Measurements from ENCODE around the gene TTLL9.
"Not testable (repeated sequence)": the region's sequence is repeated elsewhere in the genome, so short reads cannot be mapped to it uniquely, and the experiment has no call there.

The TTLL9 gene, protein sequence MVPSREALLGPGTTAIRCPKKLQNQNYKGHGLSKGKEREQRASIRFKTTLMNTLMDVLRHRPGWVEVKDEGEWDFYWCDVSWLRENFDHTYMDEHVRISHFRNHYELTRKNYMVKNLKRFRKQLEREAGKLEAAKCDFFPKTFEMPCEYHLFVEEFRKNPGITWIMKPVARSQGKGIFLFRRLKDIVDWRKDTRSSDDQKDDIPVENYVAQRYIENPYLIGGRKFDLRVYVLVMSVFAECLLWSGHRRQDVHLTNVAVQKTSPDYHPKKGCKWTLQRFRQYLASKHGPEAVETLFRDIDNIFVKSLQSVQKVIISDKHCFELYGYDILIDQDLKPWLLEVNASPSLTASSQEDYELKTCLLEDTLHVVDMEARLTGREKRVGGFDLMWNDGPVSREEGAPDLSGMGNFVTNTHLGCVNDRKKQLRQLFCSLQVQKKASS

DNA sequence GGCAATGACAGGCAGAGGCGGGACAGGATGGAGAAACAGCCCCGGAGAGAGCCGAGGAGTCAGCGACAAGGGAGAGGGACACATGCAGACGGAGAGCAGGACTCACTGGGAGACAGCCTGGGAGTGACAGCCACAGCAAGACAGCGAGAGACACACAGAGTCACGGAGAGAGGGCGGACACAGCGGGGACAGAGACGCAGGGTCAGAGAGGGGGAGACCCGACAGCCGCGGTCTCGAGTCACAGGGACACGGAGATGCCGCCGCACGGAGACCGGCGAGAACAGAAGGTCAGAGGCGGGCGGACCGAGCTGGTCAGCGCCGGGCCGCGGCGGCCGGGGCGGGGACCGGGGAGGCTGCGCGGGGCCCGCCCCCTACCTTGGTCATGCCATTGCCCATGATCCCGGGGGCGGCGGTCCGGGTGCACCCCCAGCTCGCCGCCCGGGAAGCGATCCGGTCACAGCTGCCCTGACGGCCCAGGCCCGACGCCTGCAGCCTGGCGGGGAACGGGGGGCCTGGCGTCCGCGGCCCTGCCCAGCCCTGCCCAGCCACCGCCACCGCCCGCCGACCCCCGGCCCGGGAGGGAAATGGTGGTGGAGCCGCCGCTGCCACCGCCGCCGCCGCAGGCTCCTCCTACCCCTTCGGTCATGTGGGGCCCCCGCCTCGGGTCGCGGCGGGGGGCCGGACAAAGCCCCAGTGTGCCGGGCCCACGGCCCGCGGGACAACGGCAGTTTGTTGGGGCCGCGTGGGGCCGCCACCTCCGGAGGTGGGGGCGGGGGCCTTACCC is at the start of gene TTLL9, which contains the start of gene DUSP15:
Gene TTLL9, plus strand, starts transcription at position 693 of the 784 bp plus-strand sequence. CDS start 493 bp downstream, outside the sequence.
Gene DUSP15, minus strand, starts transcription at position 586 of the 784 bp plus-strand sequence. Its CDS starts 190 bp downstream, at position 396.
- peak in 52 of 58 donors; percentile 19 to 86 (median 68) for DNase-seq

DNA sequence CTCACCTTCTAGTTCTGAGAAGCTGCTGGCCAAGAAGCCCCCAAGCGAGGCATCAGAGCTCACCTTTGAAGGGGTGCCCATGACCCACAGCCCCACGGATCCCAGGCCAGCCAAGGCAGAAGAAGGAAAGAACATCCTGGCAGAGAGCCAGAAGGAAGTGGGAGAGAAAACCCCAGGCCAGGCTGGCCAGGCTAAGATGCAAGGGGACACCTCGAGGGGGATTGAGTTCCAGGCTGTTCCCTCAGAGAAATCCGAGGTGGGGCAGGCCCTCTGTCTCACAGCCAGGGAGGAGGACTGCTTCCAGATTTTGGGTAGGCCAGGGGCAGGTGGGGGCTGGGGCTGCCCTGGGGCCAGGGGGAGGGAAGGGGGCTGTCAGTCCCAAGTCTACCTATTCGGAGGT is 49.0 kb upstream of the TTLL9 start:
- no peak for DNase-seq

DNA sequence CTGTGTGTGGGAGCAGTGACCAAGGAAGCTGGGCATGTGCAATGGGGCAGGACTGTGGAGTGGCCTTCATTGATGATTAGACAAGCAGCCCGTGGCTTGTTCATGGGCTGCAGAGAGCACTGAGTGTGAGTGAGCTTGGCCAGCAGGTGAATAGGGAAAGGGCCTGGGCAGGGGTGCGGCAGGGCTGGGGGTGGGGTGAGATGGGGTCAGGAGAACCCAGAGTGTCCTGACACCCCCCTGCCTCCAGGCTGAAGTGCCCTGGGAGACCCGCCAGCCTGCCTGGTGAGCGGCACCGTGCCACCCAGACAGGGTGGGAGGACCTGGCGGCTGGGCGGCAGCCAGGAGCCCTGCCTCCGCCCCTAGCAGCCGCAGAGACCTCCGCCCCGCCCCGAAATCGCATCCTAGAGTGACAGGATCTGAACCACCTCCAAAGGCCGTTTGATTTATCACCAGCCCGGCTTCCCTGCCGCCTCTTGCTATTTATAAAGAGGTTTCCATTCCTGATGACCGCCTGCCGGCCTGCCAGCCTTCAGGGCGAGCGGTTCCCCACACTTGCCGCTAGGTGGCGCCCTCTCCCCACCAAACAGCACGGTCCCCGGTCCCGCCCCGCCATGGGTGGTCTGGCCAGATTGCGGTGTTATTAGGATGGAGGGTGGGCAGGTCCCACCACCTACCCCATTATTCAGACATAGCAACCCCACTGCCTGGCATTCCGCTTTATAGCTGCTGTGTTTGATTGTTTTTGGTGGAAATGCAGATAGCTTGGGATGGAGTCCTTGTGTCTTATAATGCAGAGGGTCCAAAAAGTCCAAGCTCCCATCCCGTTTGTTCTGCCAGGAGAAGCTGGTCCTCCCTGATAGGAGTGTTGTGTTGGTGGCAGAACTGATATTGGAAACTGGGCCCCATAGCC is 47.8 kb upstream of the TTLL9 start:
- DNase-seq = peak in 56 of 58 donors; percentile 6 to 80 (median 51)

DNA sequence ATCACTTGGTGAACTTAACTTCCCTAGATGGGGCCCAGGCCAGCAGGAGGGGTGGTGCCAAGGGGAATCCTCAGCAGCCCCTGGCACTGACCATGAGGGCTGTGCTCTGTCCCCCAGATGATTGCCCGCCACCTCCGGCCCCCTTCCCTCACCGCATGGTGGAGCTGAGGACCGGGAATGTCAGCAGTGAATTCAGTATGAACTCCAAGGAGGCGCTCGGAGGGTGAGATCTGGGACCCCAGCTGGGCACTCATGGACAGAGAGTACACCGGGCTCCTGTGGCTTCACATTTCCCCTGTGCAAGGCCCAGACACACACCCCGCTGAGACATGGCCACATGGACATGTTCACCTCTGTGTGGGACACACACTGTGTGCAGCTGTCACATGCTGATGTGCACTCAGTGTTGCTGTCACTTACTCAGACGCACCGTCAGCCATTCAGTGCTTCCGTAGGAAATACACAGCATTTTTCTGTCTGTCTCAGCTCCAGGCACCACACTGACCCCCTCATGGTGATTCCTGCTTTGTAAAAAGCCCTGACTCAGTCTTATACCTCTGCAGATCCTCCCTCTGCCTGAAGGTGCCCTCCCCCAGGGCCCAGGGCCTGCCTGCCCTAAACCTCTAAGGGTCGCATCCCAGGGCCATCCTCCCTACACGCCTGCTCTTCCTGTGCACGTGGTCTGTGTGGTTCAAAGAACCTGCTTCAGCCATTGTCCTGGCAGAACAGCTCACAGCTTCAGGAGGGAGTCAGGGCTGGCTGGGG is 46.9 kb upstream of the TTLL9 start:
- no peak for DNase-seq

DNA sequence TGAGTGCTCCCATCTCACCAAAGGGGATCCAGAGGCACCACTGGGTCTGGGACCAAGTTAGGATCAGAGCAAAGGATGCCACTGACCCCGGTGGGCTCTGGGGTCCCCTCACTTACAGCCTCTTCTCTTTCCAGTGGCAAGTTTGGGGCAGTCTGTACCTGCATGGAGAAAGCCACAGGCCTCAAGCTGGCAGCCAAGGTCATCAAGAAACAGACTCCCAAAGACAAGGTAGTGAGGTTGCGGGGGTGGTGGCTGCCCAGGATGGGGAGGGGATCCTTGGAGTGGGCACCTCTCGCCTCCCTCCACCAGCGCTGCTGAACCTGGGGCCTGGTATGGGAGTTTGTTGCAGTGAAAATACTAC is 46.3 kb upstream of the TTLL9 start:
- no peak for DNase-seq

DNA sequence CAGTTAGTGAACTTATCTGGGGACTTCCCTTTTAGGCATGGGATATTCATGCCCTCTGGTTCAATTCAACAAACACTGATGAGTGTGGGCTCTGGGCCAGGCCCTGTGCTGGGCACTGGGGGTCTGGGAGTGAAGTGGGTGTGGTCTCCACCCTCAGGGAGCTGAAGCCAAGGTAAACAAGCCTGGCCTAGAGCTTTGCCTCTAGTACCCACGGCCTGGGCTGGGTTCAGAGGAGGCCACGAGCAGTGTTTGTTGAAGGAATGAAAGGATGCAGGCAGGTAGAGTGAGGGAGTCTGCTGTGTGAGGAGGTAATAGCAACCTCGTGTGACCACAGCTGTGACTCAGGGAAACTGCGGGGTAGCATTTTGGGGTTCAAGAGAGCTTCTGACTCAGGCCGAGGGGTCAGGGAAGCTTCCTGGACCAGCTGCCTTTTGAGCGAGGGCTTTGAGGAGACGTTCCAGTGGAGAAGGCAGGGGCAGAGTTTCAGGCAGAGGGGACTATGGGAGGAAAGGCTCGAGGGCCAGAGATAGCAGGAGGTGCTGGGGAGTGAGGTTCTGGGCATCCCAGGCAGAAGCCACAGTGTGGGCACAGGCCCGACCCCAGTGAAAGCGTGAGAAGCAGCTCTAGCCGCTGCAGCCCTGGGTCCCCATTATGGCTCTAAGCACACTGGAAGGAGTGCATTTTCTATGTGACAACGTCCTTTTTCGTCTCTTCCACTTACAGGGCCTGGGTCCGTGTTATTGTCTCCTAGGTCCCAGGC is 45.7 kb upstream of the TTLL9 start:
- DNase-seq = no peak

DNA sequence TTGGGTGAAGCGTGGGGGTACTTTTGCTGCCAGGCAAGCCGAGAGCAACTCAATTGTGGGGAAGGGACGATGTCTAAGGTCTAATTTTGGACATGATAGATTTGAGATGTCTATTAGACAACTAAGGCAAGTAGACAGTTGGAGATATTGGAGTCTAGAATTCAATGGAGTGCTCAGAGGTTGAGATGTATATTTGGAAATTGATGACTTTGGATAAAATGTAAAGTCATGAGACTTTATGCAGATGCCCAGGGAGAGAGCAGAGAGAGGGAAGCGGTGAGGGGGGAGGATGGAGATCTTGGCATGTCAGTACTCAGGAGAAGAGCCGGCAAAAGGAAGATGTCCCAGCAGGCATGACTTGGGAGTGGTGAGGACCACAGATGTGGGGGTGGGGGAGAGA is 44.4 kb upstream of the TTLL9 start:
- no peak for DNase-seq

DNA sequence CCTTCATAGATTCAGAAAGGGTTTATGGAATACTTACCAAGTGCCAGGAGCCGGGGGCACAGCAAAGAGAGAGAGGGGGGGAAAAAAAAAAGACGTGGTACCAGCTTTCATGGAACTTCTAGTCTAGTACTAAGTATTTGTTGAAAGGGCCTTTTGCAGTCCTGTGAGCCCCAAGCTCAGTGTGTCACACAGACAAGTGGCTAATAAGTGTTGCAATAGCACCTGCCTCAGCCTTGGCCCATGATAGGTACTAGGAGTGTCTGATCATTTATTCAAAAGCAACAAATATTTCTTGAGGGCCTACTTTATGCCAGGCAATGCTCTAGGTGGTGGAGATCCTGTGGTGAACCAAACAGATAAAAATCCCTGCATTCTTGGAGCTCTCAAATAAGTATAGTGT is 43.4 kb upstream of the TTLL9 start:
- no peak for DNase-seq

DNA sequence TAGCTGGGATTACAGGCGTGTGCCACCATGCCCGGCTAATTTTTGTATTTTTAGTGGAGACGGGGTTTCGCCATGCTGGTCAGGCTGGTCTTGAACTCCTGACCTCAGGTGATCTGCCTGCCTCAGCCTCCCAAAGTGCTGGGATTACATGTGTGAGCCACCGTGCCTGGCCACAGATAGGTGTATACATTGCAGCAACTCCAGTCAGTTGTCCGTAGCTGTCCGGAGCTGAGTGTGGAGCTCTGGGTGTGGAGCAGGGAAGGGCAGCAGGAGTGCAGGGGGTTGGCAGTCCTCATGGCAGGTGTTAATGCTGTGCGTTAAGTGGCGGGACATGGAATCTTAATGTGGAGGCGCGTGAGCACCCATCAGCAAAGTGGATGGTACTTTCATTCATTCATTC is 42.4 kb upstream of the TTLL9 start:
- not testable (repeated sequence) for DNase-seq

DNA sequence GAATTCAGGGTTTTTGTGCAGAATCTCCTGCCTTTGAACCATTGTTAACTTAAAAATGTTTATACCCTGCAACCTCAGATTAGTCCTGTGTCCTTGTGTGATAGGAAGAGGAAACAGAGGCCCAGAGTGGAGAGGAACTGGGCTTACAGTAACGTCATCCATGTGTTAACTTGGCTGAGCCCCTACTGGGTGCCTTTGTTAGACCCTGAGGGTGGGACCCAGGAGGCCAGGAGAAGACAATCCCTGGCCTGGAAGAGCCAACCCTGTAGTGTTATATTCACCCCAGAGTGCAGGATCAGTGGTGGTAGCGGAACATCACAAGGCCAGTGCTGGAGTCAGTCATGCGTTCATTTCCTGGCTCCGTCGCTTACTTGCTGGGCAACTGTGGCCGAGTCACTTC is 40.7 kb upstream of the TTLL9 start:
- DNase-seq = no peak

DNA sequence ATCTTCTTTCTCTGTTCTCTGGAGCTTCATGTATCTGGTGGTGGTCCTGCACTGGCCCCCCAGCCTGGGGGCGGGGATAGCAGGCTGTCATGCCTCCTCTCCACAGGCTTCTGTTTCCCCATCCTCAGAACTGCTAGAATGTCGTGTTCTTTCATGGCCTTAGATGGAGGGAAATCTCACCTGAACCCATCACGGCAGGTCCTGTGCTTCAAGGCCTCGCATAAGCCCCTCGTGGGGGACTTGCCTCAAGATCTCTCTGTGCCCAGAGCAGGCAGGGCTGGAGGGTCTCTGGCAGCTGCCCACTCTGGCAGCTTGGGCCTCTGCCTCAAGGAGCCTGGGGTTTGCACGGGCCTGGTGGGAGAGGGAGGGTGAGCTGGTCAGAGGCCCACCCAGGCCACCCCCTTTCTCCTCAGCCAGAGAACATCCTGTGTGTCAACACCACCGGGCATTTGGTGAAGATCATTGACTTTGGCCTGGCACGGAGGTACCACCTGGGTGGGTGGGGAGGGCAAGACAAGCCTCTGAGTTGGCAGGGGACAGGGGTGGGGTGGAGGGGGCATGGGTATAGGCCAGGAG is 39.9 kb upstream of the TTLL9 start:
- DNase-seq = no peak

DNA sequence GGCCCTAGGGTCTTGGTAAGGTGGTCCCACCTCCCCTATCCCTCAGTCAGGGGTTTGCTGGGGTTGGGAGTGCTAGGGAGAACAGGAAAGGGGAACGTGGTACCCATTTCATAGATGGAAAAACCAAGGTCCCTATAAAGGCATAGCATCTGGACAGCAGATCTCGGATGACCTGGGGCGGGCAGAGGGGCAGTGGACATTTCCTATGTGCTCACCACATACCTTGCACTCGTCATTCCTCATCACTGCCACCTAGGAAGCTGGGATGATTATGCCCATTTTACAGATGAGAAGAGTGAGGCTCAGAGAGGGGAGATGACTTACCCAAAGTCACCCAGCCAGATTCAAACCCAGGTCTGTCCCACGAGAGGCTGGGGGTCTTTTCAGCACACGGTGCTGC is 39.2 kb upstream of the TTLL9 start:
- DNase-seq = no peak

DNA sequence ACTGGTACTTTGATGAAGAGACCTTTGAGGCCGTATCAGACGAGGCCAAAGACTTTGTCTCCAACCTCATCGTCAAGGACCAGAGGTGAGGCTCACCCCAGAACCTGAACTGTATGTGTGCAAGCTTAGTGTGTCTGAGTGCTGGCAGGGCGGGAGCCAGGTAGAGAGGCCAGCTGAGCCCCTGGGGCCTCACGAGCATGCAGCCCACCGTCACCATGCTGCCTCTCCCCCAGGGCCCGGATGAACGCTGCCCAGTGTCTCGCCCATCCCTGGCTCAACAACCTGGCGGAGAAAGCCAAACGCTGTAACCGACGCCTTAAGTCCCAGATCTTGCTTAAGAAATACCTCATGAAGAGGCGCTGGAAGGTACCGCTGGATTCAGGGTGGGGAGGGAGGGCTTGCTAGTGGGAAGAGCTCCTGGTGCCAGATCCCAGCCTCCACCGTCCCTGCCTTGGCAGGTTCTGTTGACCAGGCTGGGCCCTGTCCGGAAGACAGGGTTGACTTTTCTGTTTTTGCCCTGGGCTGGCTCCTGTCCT is 38.6 kb upstream of the TTLL9 start:
- DNase-seq = no peak

DNA sequence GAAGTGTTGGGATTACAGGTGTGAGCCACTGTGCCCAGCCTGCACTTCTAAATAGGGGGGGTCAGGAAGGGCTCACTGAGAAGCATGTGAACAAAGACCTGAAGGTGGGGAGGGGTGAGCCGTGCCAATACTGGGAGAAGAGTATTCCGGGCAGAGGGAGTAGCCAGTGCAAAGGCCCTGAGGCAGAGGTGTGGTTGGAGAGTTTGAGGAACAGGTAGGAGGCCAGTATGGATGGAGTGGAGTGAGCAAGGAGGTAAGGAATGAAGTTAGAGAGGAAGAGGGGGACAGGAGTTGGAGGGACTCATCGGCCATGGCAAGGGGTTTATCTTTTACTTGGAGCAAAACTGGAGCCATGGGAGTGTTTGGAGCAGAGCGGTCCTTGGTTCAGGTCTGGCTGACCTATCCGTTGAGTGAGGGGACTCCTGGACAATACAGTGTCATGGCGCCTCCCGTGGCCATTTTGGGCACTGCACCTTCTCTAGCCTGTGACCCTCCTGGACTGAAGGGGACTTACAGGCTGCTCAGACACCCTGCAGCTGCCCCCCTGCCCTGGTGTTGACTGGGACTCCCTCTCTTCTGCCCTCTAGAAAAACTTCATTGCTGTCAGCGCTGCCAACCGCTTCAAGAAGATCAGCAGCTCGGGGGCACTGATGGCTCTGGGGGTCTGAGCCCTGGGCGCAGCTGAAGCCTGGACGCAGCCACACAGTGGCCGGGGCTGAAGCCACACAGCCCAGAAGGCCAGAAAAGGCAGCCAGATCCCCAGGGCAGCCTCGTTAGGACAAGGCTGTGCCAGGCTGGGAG is 37.1 kb upstream of the TTLL9 start:
- peak in 11 of 58 donors; percentile 1 to 55 (median 13) for DNase-seq

DNA sequence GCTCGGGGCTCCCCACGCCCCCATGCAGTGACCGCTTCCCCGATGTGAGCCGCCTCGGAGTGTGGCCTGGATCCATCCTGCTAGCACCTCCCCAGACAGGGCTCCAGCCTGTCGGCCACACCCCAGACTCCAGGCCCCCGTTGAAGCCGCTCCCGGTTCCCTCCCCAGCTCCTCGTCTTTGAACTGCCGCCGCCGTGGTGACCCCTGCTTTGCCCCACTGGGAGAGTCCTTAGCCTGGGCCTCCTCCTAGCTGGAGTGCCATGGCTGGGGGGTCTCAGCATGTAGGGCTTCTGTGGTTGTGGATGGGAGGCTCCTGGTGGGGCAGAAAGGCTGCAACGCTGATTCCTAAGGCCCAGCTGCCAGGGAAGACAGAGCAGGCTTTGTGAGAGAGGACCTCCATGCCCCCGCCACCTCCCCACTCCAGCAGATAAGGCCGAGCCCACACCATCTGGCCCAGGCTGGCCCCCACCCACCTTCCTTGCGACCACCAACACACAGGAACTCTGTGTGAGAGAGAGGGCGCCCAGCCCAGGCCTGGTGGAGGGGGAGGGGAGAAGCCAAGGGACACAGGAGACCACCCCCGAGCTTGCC is 36.4 kb upstream of the TTLL9 start:
- no peak for DNase-seq

DNA sequence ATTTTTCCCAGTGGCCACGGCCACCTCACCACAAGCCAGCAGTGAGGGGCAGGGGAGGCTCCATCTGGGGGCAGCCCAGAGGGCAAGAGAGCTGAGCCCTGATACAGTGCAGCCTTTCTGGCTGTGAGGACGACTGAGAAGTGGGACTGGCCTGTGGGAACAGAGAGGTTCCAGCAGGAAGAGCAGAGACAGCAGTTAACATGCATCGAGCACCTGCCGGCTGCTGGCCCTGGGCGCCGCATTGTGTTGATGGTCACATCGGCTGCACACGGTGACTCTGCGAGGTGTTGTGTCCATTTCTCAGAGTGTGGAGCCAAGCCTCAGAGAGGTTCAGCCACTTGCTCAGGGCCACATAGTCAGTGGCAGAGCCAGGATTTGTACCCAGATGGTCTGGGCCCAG is 34.9 kb upstream of the TTLL9 start:
- DNase-seq = no peak

DNA sequence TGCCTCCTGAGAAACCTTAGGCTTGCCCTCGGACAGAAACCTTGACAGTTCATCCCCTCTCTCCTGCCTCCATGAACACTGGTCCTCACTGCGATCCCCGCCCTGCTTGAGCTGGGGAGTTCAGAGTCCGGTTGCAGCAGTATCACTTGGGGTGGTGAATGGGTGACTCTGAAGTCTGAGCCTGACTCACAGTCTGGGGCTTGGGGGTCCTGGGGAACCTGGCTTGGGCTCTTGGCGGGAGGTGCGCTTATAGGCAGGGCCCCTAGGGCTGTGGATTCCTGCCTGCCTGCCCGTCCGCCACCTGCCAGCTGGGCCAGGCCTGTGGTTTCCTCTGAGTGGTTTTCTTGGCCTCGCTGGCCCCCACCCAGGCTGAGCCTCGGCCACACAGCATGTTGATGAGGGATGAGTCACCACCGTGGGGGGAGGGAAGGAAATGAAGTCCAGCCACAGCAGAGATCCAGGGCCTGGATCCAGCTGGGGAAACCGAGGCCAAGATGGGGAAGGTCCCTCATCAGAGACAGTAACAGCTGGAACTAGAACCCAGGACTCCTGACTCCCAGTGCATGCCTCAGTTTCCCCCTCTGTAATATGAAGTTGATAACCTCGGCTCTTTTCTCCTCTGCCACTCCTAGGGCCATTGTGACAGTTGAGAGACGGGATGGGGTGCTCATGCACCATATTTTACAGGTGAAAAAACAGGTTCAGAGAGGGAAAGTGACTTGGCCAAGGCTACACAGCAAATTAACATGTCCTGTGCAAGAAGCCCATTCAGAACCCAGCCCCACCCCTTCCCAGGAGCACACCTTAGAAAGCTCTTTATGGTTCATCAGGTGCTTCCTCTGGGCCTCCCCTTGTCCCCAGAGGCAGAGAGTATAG is 34.2 kb upstream of the TTLL9 start:
- DNase-seq = peak in 52 of 58 donors; percentile 6 to 81 (median 49)

All from anterior cingulate cortex (tissue), 58 donors.